Upper lobe of right lung (tissue), 1 donor: ENCODE data around the gene KANSL3. TPM values are rescaled to one million over a fixed set of nuclear protein-coding genes. Genes with fewer than 3 reads are reported as not detected.

Experiments
- ATAC-seq: fragments of 200-7000 bp; cut with Tn5 transposase; one replicate; pipeline ENCODE4 v1.9.1; 2020; ENCODE audit warnings: mild to moderate bottlenecking, moderate library complexity
- DNase-seq: peaks from one replicate; pipeline ENCODE4 v3.0.0-alpha.2; 2020
- H3K27ac ChIP-seq: fragments of 200-600 bp; one replicate; pipeline ENCODE4 v1.8.0; 2022
- H3K27me3 ChIP-seq: fragments of 200-600 bp; one replicate; pipeline ENCODE4 v1.8.0; 2022; ENCODE audit warnings: mild to moderate bottlenecking
- H3K36me3 ChIP-seq: fragments of 200-600 bp; one replicate; pipeline ENCODE4 v1.8.0; 2022
- H3K4me1 ChIP-seq: fragments of 200-600 bp; one replicate; pipeline ENCODE4 v1.8.0; 2022
- H3K4me3 ChIP-seq: fragments of 200-600 bp; one replicate; pipeline ENCODE4 v1.8.0; 2022; ENCODE audit warnings: mild to moderate bottlenecking
- H3K9me3 ChIP-seq: fragments of 200-600 bp; one replicate; pipeline ENCODE4 v1.8.0; 2022
- intact Hi-C: fragments of 100-400 bp; cut with DNase I; formaldehyde crosslinking; loops from one replicate; pipeline ENCODE4 v1.11.0; 2022
- total RNA-seq: library from RNA; stranded (reverse); fragmentation: NEBNext Ultra II Directional; extraction: Animal tissue kit (Norgen Biotek cat#: 25700); gene quantifications from one replicate; pipeline ENCODE4 v1.2.1, GENCODE V29; 2021
- TF ChIP-seq, protein P1 (sequence below): fragments of 200-600 bp; IDR thresholded peaks from one replicate; pipeline ENCODE4 v1.8.0; 2022; ENCODE audit warnings: antibody characterized with exemption
- donor health status: DM: no; HTN: yes; CAD: no; lungs with severe emphysema.

Gene KANSL3
- total RNA-seq, 1 donor from 2014 or later, result 50.1 TPM

DNA sequence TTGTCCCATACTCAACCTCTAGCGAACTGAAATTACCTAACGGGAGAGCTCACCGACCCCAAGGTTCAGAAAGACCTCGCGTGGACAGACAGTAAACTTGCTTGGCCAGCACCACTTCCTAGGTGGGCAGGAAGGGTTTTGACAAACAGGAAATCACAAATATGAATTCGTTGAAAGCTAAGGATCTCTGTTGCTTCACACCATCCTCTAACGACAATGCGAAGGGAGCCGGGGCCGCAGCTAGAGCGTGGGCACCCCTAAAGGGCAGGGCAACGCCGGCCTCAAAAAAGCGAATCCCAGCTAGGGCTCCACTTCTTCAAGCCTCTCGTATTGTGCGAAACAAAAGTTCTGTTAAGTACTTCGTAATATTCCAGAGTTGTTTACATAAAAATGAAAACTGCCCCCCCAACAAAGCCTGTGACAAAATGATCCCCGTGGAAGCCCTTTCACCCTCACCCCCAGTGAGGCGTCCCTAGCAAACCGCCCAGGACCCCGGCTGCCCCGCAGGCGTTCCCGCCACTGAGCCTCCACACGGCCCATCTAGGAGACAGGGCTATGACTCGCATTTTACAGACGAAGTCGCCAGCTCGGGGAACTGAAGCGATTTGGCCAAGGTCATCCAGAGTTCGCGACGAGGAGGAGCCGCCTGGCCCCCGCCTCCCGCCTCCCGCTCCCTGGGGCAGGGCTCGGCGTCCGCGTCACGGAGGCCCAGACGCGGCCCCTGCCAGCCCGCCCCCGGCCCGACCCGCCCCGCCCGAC lies 548 bp downstream of the KANSL3 start:
- H3K27ac ChIP-seq, result peak overlapping the region; percentile 93
- H3K9me3 ChIP-seq, result no peaks in the 10 kb centered on the region
- TF ChIP-seq, protein P1, sequence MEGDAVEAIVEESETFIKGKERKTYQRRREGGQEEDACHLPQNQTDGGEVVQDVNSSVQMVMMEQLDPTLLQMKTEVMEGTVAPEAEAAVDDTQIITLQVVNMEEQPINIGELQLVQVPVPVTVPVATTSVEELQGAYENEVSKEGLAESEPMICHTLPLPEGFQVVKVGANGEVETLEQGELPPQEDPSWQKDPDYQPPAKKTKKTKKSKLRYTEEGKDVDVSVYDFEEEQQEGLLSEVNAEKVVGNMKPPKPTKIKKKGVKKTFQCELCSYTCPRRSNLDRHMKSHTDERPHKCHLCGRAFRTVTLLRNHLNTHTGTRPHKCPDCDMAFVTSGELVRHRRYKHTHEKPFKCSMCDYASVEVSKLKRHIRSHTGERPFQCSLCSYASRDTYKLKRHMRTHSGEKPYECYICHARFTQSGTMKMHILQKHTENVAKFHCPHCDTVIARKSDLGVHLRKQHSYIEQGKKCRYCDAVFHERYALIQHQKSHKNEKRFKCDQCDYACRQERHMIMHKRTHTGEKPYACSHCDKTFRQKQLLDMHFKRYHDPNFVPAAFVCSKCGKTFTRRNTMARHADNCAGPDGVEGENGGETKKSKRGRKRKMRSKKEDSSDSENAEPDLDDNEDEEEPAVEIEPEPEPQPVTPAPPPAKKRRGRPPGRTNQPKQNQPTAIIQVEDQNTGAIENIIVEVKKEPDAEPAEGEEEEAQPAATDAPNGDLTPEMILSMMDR, result no peak
- peaks cover 23% of the 10 kb centered on the region for H3K36me3 ChIP-seq
- ATAC-seq (peak; percentile 95), DNase-seq (peak; percentile 95)
- H3K4me3 ChIP-seq, result peak overlapping the region; percentile 74
- H3K27me3 ChIP-seq, result no peaks in the 10 kb centered on the region
- H3K4me1 ChIP-seq, result peaks cover 32% of the 10 kb centered on the region
- intact Hi-C loops, result no loop called here

- Histone ChIP-seq H3K4me1 (peaks cover 35% of the 10 kb centered on the region), H3K9me3 (no peaks in the 10 kb centered on the region), H3K4me3 (peak overlapping the region; percentile 74), H3K27ac (peak overlapping the region; percentile 93), H3K36me3 (peaks cover 23% of the 10 kb centered on the region), H3K27me3 (no peaks in the 10 kb centered on the region)
- DNase-seq (no peak), ATAC-seq (no peak)
- TF ChIP-seq, protein P1, result no peak
- intact Hi-C loops, result no loop called here
These were observed 1.5 kb downstream of the KANSL3 start for GRCh38 chr2:96636551-96637171.

DNA sequence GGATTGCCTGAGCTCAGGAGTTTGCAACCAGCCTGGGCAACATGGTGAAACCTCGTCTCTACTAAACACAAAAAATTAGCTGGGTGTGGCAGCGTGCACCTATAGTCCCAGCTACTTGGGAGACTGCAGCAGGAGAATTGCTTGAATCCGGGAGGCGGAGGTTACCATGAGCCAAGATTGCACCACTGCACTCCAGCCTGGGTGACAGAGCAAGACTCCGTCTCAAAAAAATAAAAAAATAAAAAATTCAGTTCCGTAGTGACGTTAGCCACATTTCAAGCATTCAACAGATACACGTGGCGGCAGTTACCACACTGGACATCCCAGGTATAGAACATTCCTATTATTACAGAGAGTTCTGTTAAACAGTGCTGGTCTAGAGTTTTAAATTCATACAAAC lies 4.5 kb downstream of the KANSL3 start:
- peaks cover 43% of the 10 kb centered on the region for H3K4me1 ChIP-seq
- intact Hi-C loops, result no loop called here

DNA sequence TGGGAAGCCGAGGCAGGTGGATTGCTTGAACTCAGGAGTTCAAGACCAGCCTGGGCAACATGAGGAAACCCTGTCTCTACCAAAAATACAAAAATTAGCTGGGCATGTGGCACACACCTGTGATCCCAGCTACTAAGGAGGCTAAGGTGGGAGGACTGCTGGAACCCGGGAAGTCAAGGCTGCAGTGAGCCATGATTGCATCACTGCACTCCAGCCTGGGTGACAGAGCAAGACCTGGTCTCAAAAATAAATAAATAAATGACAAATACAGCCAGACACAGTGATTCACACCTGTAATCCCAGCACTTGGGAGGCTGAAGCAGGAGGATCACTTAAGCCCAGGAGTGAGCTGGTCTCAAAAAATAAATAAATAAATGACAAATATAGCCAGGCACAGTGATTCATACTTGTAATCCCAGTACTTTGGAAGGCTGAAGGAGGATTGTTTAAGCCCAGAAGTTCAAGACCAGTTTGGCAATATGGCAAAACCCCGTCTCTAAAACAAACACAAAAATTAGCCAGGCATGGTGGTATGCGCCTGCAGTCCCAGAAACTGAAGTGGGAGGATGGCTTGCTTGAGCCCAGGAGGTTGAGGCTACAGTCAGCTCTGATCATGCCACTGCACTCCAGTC lies 6.2 kb downstream of the KANSL3 start:
- peak; percentile 8 for ATAC-seq
- H3K36me3 ChIP-seq, result peaks cover 58% of the 10 kb centered on the region
- no peak overlapping the region for H3K27ac ChIP-seq
- TF ChIP-seq, protein P1, result no peak
- no peaks in the 10 kb centered on the region for H3K27me3 ChIP-seq
- no peaks in the 10 kb centered on the region for H3K9me3 ChIP-seq
- H3K4me3 ChIP-seq, result no peak overlapping the region
- DNase-seq, result no peak
- H3K4me1 ChIP-seq, result peaks cover 52% of the 10 kb centered on the region
- intact Hi-C loops, result no loop called here

More for the DNA sequence above, 4.5 kb downstream of the KANSL3 start:
- no peaks in the 10 kb centered on the region for H3K27me3 ChIP-seq
- no peak for DNase-seq
- H3K36me3 ChIP-seq, result peaks cover 48% of the 10 kb centered on the region
- no peak overlapping the region for H3K4me3 ChIP-seq
- H3K27ac ChIP-seq, result no peak overlapping the region
- H3K9me3 ChIP-seq, result no peaks in the 10 kb centered on the region
- TF ChIP-seq, protein P1, result no peak
- no peak for ATAC-seq

DNA sequence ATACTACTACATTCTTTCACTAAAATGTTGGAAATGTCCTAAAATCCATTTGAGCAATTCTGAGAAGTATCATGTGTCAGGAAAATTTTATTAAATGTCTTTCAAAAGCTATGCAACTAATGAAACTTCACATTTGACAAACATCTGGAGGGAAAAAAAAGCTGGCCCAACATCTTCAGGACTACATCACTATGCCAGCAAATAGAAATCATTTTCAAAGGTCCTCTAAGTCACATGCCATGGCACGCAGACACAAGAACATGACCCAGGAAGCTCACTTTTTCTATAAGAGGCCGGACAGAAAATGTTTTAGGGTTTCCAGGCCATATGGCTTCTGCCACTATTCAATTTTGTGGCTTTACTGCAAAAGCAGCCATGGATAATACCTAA lies 11.6 kb downstream of the KANSL3 start:
- no peaks in the 10 kb centered on the region for H3K9me3 ChIP-seq
- TF ChIP-seq, protein P1, result no peak
- peaks cover 40% of the 10 kb centered on the region for H3K36me3 ChIP-seq
- H3K27me3 ChIP-seq, result no peaks in the 10 kb centered on the region
- peak overlapping the region; percentile 53 for H3K27ac ChIP-seq
- H3K4me1 ChIP-seq, result peaks cover 37% of the 10 kb centered on the region
- no peak for DNase-seq
- no peak overlapping the region for H3K4me3 ChIP-seq
- no peak for ATAC-seq
- intact Hi-C loops, result no loop called here
